ENCODE data around the gene EI24. TPM values are rescaled to one million over a fixed set of nuclear protein-coding genes. Genes with fewer than 3 reads are reported as not detected.

Gene EI24
- total and polyA plus RNA-seq, 9 donors = 40.3 to 83.3 (median 66.4) TPM

GRCh38 chr11:125551835-125552342, 17.4 kb upstream of the EI24 start:
- H3K27ac ChIP-seq (ENCODE audit: low read length) = no peak overlapping the region
- no CpG with 5 or more reads among the region's 1 CpG for WGBS (ENCODE audit: insufficient coverage)
- H3K4me1 ChIP-seq (ENCODE audit: control insufficient read depth, insufficient read depth, low read length) = no peaks in the 10 kb centered on the region

GRCh38 chr11:125552927-125553326, 16.4 kb upstream of the EI24 start:
- Histone ChIP-seq H3K36me3 (ENCODE audit: control insufficient read depth, insufficient read depth, low read length) (no peaks in the 10 kb centered on the region), H3K27me3 (ENCODE audit: control insufficient read depth, insufficient read depth, low read length) (no peaks in the 10 kb centered on the region), H3K27ac (ENCODE audit: low read length) (no peak overlapping the region), H3K4me3 (ENCODE audit: low read length) (no peak overlapping the region), H3K4me1 (ENCODE audit: control insufficient read depth, insufficient read depth, low read length) (no peaks in the 10 kb centered on the region), H3K9me3 (replicated peaks; ENCODE audit: control insufficient read depth, low read depth, low read length) (peaks cover 23% of the 10 kb centered on the region)
- 84% methylated on average over 2 of the region's 2 CpGs for WGBS (ENCODE audit: insufficient coverage)
- DNase-seq = no peak

More at GRCh38 chr11:125551835-125552342, 17.4 kb upstream of the EI24 start:
- Histone ChIP-seq H3K4me3 (ENCODE audit: low read length) (no peak overlapping the region), H3K9me3 (replicated peaks; ENCODE audit: control insufficient read depth, low read depth, low read length) (peaks cover 23% of the 10 kb centered on the region), H3K27me3 (ENCODE audit: control insufficient read depth, insufficient read depth, low read length) (no peaks in the 10 kb centered on the region), H3K36me3 (ENCODE audit: control insufficient read depth, insufficient read depth, low read length) (no peaks in the 10 kb centered on the region)
- DNase-seq = no peak

GRCh38 chr11:125553357-125553756, 15.9 kb upstream of the EI24 start:
- Histone ChIP-seq H3K27me3 (ENCODE audit: control insufficient read depth, insufficient read depth, low read length) (no peaks in the 10 kb centered on the region), H3K4me1 (ENCODE audit: control insufficient read depth, insufficient read depth, low read length) (no peaks in the 10 kb centered on the region), H3K9me3 (replicated peaks; ENCODE audit: control insufficient read depth, low read depth, low read length) (peaks cover 23% of the 10 kb centered on the region), H3K36me3 (ENCODE audit: control insufficient read depth, insufficient read depth, low read length) (no peaks in the 10 kb centered on the region), H3K4me3 (ENCODE audit: low read length) (no peak overlapping the region), H3K27ac (ENCODE audit: low read length) (no peak overlapping the region)
- DNase-seq = no peak
- WGBS (ENCODE audit: insufficient coverage) = no CpG with 5 or more reads among the region's 1 CpG

- no peaks in the 10 kb centered on the region for H3K27me3 ChIP-seq (ENCODE audit: control insufficient read depth, insufficient read depth, low read length)
- H3K36me3 ChIP-seq (ENCODE audit: control insufficient read depth, insufficient read depth, low read length) = no peaks in the 10 kb centered on the region
- H3K27ac ChIP-seq (ENCODE audit: low read length) = no peak overlapping the region
- no peak overlapping the region for H3K4me3 ChIP-seq (ENCODE audit: low read length)
- H3K9me3 ChIP-seq (replicated peaks; ENCODE audit: control insufficient read depth, low read depth, low read length) = peaks cover 23% of the 10 kb centered on the region
- 94% methylated on average over 2 of the region's 3 CpGs for WGBS (ENCODE audit: insufficient coverage)
- H3K4me1 ChIP-seq (ENCODE audit: control insufficient read depth, insufficient read depth, low read length) = no peaks in the 10 kb centered on the region
- no peak for DNase-seq
Measured at GRCh38 chr11:125554038-125554437, 15.2 kb upstream of the EI24 start.

GRCh38 chr11:125559888-125560287, 9.4 kb upstream of the EI24 start:
- no CpG with 5 or more reads among the region's 3 CpGs for WGBS (ENCODE audit: insufficient coverage)
- Histone ChIP-seq H3K27ac (ENCODE audit: low read length) (no peak overlapping the region), H3K4me1 (ENCODE audit: control insufficient read depth, insufficient read depth, low read length) (no peaks in the 10 kb centered on the region)

GRCh38 chr11:125561924-125562323, 7.4 kb upstream of the EI24 start:
- H3K9me3 ChIP-seq (replicated peaks; ENCODE audit: control insufficient read depth, low read depth, low read length) = no peaks in the 10 kb centered on the region
- H3K27ac ChIP-seq (ENCODE audit: low read length) = no peak overlapping the region
- WGBS (ENCODE audit: insufficient coverage) = no CpG with 5 or more reads among the region's 1 CpG
- H3K36me3 ChIP-seq (ENCODE audit: control insufficient read depth, insufficient read depth, low read length) = no peaks in the 10 kb centered on the region
- no peaks in the 10 kb centered on the region for H3K4me1 ChIP-seq (ENCODE audit: control insufficient read depth, insufficient read depth, low read length)
- no peaks in the 10 kb centered on the region for H3K27me3 ChIP-seq (ENCODE audit: control insufficient read depth, insufficient read depth, low read length)
- DNase-seq = no peak
- H3K4me3 ChIP-seq (ENCODE audit: low read length) = no peak overlapping the region

More at GRCh38 chr11:125559888-125560287, 9.4 kb upstream of the EI24 start:
- no peaks in the 10 kb centered on the region for H3K27me3 ChIP-seq (ENCODE audit: control insufficient read depth, insufficient read depth, low read length)
- no peaks in the 10 kb centered on the region for H3K9me3 ChIP-seq (replicated peaks; ENCODE audit: control insufficient read depth, low read depth, low read length)
- DNase-seq = no peak
- H3K4me3 ChIP-seq (ENCODE audit: low read length) = no peak overlapping the region
- H3K36me3 ChIP-seq (ENCODE audit: control insufficient read depth, insufficient read depth, low read length) = no peaks in the 10 kb centered on the region

GRCh38 chr11:125562430-125562829, 6.8 kb upstream of the EI24 start:
- no peak overlapping the region for H3K27ac ChIP-seq (ENCODE audit: low read length)
- no peaks in the 10 kb centered on the region for H3K4me1 ChIP-seq (ENCODE audit: control insufficient read depth, insufficient read depth, low read length)
- no peaks in the 10 kb centered on the region for H3K36me3 ChIP-seq (ENCODE audit: control insufficient read depth, insufficient read depth, low read length)
- WGBS (ENCODE audit: insufficient coverage) = 71% methylated on average over 3 of the region's 4 CpGs
- no peak overlapping the region for H3K4me3 ChIP-seq (ENCODE audit: low read length)
- H3K9me3 ChIP-seq (replicated peaks; ENCODE audit: control insufficient read depth, low read depth, low read length) = no peaks in the 10 kb centered on the region
- H3K27me3 ChIP-seq (ENCODE audit: control insufficient read depth, insufficient read depth, low read length) = no peaks in the 10 kb centered on the region
- DNase-seq = no peak

- WGBS (ENCODE audit: insufficient coverage) = 73% methylated on average over 1 of the region's 3 CpGs
- Histone ChIP-seq H3K27me3 (ENCODE audit: control insufficient read depth, insufficient read depth, low read length) (no peaks in the 10 kb centered on the region), H3K27ac (ENCODE audit: low read length) (no peak overlapping the region), H3K9me3 (replicated peaks; ENCODE audit: control insufficient read depth, low read depth, low read length) (no peaks in the 10 kb centered on the region), H3K4me1 (ENCODE audit: control insufficient read depth, insufficient read depth, low read length) (no peaks in the 10 kb centered on the region), H3K4me3 (ENCODE audit: low read length) (no peak overlapping the region), H3K36me3 (ENCODE audit: control insufficient read depth, insufficient read depth, low read length) (no peaks in the 10 kb centered on the region)
- no peak for DNase-seq
Measured at GRCh38 chr11:125564357-125564756, 4.9 kb upstream of the EI24 start.

- Histone ChIP-seq H3K4me3 (ENCODE audit: low read length) (no peak overlapping the region), H3K4me1 (ENCODE audit: control insufficient read depth, insufficient read depth, low read length) (peaks cover 11% of the 10 kb centered on the region), H3K27me3 (ENCODE audit: control insufficient read depth, insufficient read depth, low read length) (no peaks in the 10 kb centered on the region), H3K27ac (ENCODE audit: low read length) (no peak overlapping the region), H3K36me3 (ENCODE audit: control insufficient read depth, insufficient read depth, low read length) (no peaks in the 10 kb centered on the region), H3K9me3 (replicated peaks; ENCODE audit: control insufficient read depth, low read depth, low read length) (no peaks in the 10 kb centered on the region)
- no peak for DNase-seq
- WGBS (ENCODE audit: insufficient coverage) = 89% methylated on average over 2 of the region's 4 CpGs
Measured at GRCh38 chr11:125566235-125566634, 3.0 kb upstream of the EI24 start.

- peaks cover 11% of the 10 kb centered on the region for H3K4me1 ChIP-seq (ENCODE audit: control insufficient read depth, insufficient read depth, low read length)
- no peaks in the 10 kb centered on the region for H3K9me3 ChIP-seq (replicated peaks; ENCODE audit: control insufficient read depth, low read depth, low read length)
- DNase-seq = peak; percentile 47
- no peaks in the 10 kb centered on the region for H3K27me3 ChIP-seq (ENCODE audit: control insufficient read depth, insufficient read depth, low read length)
- peak overlapping the region; percentile 74 for H3K27ac ChIP-seq (ENCODE audit: low read length)
- peak overlapping the region; percentile 77 for H3K4me3 ChIP-seq (ENCODE audit: low read length)
- WGBS (ENCODE audit: insufficient coverage) = 8% methylated on average over 8 of the region's 9 CpGs
- H3K36me3 ChIP-seq (ENCODE audit: control insufficient read depth, insufficient read depth, low read length) = peaks cover 7% of the 10 kb centered on the region
Measured at GRCh38 chr11:125569915-125570621, 791 bp downstream of the EI24 start.
